Measurements from ENCODE around the gene UCP2.
"Not testable (repeated sequence)": the region's sequence is repeated elsewhere in the genome, so short reads cannot be mapped to it uniquely, and the experiment has no call there.

UCP2 gene

DNA sequence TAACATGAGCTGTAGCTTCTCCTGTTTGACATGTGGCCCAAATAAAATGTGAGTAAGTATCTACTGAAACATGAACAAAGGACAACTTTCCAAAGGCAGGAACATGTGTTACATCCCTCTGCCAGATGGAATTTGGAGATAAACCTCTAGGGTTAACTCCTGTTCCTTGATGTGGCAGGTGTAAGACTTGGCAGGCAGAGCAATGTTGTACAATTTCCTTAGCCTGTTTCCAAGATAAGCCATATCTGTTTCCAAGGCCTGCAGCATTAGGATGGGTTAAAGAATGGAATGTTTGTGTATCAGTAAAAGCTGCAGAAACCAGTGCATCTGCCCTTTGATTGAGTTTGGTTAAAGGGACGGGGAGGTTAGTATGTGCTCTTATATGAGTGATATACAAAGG is 40.6 kb downstream of the UCP2 start:
- no peak for DNase-seq (ENCODE audit: low spot score)

DNA sequence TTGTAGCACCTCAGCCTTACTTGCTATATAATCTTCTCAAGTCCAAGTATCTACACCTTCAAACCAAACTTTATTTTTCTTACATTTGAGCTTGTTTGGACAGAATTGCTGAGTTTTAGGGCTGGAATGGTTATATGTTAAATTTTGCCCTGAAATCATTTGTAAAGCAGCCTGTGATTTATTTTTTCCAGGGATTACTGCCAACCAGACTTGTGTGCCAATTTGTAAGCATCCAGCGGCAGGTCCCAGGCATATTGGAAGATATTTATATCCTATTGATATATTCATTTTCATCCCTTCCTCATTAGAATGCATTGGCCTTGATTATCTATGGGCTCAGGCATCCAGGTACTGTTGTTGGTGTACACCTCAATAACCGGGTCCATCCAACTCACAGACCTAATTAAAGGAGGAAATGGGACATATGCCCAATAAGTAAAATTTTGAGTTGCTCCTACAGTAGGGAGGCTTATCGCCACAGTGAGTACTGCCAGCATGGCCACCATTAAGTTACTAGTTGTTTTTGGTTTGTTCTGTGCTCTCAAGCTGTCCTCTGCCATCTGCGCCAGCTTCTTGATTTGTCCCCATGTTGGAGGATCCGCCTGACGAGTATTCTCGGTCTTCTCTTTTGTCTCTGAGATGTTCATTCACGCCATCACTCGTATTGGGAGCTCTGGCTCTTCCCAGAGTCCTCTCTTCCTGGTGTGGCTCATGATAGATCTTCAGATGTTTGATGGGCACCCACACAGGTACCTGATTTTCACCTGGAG is 41.7 kb downstream of the UCP2 start:
- no peak for DNase-seq (ENCODE audit: low spot score)

DNA sequence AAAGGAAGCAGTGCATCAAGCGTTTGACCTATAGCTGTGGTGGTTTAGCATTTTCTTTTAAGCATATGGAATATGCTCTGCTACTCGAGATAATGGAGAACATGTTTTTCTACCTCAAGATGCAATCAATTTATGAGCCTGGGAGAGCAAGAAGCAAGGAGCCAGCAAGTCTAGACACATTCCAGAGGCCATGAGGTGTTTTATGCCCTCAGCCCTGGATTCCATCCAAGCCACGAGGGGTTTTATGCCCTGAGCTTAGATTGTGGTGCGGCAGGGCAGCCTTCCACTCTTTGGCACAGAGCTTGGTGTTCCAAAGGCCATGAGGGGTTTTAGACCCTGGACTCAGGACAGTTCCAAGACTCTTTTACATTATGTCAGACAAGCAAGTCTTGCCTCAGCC is 43.5 kb downstream of the UCP2 start:
- DNase-seq (ENCODE audit: low spot score) = no peak

DNA sequence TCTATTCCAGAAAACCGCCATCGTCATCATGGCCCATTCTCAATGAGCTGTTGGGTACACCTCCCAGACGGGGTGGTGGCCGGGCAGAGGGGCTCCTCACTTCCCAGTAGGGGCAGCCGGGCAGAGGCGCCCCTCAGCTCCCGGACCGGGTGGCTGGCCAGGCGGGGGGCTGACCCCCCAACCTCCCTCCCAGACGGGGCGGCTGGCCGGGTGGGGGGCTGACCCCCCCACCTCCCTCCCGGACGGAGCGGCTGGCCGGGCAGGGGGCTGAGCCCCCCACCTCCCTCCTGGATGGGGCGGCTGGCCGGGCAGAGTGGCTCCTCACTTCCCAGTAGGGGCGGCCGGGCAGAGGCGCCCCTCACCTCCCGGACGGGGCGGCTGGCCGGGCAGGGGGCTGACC is 46.6 kb downstream of the UCP2 start:
- not testable (repeated sequence) for DNase-seq (ENCODE audit: low spot score)

- no peak for DNase-seq (ENCODE audit: low spot score)
Measured at GRCh38 chr11:73932781-73933180, 49.9 kb downstream of the UCP2 start.

- no peak for DNase-seq (ENCODE audit: low spot score)
Measured at GRCh38 chr11:73931951-73932350, 50.7 kb downstream of the UCP2 start.

- DNase-seq (ENCODE audit: low spot score) = peak; percentile 81
Measured at GRCh38 chr11:73931039-73931645, 51.5 kb downstream of the UCP2 start.

- no peak for DNase-seq (ENCODE audit: low spot score)
Measured at GRCh38 chr11:73929388-73929787, 53.3 kb downstream of the UCP2 start.
